ENCODE data around the gene MRPL36.

MRPL36 gene

DNA sequence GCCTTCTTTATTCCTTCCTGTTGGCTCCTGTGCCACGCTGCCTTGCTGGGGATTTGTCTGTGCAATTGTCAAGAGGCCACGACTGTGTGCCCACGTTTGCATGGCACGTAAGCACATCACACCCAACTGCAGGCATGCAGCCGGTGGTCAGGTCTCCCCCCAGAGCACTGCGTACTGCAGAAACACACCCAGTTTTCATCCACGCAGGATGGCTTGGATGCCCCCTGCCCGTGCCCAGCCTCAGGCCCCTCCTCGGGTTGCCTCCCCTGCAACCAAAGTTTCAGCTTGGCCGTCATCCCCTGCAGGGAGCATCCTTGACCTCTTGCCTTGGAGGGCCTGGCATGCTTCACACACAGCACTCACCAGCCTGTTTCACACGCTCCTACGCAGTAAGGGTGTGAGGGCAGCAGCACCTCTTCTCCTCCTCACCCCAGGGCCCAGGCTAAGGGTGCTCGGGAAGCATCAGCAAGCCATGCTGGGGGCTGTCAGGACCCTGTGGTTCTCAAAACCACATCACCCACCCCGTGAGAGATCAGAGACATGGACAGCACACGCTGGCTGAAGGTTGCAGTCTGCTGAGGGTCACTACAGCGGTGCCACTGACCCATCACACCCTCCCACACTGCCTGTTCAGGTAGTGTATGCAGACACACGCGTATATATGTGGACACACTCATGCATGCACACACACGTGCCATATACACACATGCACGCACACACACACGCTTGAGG is 3.1 kb downstream of the MRPL36 start:
- DNase-seq (ENCODE audit: low read depth in 2 of 2): no peak

DNA sequence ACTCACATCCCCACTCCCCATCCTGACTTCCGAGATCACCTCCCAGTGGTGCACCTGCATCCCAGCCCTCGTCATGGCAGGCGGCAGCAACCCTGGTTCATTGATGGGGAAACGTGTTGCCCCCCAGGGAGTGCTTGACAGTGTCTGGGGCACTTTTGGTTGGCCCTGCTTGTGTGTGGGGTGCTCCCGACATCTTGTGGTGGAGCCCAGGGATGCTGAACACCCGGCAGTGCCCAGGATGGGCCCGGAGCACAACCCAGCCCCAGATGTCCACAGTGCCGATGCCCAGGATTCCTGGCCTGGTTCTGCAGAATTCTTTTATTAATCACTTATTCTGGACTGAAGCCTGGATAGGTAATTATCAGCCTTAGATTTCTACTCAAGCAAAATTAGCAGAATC is 3.7 kb downstream of the MRPL36 start:
- no peak for DNase-seq (ENCODE audit: low read depth in 2 of 2)

DNA sequence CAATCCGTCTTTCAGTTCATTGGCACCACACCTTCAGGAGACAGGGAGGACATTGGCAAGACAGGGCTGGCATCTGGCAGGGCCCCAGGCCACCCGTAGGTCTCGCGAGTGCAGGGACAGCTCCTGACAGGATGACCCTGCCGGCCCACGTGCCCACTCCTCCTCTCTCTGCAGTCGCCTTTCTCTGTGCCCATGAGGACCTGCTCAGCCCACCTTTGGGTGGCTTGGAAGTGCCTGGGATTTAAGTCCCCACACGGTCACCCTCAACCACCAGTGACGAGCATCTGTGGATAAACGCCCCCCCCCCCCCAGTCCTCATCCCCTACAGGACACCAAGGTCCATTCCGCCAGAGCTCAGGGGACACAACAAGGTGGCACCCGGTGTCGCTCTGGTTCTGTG is 4.1 kb downstream of the MRPL36 start:
- no peak for DNase-seq (ENCODE audit: low read depth in 2 of 2)

DNA sequence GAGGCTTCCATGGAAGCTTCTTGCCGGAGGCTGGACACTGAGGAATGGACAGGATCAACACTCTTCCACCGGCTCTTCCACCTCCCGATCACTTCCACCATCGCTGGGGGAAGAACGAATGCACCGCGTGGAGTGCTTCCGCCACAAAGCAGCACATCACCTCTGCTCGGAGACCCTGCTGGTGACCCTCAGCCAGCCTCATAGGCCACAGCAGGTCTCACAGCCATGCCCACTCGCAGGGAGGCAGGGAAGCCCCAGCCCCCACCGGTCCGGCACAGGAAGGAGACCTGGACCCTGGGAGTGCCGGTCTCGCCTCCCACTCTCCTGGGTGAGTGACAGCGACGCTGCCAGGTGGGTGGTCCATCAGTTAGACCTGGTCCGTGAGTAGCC is 4.7 kb downstream of the MRPL36 start:
- no peak for DNase-seq (ENCODE audit: low read depth in 2 of 2)

DNA sequence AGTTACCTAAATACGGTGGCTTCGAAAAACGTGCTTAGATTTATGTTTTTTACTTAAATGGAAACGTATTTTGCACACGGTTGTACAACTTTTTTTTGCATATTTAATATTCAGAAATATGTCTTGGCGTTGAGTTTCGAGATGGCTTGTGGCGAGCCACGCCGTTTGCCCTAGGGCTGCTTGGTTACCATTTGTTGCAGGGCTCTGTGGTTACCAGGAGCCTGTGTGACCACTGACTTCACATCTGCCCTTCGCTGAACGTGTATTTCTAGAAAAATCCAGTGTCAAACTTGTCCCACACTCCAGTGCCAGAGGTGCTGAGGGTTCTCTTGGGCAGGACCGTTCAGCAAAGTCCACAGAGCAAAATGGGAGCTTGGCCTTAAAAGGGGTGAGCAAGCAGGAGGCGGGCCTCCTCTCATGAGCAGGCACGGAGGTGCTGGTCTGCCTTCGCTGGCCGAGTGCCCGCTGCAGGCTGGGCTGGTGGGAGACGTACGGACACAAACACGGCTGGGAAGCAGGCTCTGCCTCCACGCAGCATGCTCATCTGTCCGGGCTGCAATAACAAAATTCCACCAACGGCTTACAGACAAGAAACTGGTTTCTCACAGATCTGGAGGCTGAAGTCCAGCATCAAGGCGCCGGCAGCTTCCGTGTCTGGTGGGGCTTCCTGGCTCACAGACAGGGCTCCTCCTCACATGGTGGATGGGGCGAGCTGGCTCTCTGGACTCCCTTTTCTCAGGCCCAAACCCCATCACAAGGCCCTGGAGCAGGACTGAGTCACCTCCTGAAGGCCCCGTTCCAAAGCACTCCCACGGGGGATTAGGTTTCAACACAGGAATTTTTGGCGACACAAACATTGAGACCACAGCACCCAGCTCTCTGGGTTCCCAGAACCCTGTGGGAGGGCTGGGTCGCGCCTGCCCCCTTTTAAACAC is 5.4 kb downstream of the MRPL36 start:
- peak; percentile 47 to 55 for DNase-seq (ENCODE audit: low read depth in 2 of 2)

DNA sequence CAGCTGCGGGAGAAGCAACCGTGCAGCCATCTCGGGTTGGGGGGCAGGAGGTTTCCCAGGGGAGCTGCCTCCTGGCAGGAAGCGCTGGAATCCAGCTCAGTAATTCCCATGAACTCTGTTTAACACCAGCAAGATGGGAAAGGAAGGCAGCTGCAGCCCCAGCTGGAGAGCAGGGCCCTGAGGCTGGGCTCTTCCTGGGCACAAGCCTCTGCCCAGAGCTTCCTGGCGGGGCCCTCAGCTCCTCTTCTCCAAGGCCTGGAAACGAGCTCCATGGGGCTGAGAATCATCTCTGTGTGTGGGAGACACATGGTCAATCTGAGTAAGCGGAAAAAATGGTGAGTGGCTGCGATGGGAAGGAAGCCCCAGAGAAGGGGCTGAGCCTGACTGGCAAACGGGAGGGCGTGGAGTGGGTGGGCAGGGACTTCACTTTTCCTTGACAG is 6.3 kb downstream of the MRPL36 start:
- DNase-seq (ENCODE audit: low read depth in 2 of 2): no peak

DNA sequence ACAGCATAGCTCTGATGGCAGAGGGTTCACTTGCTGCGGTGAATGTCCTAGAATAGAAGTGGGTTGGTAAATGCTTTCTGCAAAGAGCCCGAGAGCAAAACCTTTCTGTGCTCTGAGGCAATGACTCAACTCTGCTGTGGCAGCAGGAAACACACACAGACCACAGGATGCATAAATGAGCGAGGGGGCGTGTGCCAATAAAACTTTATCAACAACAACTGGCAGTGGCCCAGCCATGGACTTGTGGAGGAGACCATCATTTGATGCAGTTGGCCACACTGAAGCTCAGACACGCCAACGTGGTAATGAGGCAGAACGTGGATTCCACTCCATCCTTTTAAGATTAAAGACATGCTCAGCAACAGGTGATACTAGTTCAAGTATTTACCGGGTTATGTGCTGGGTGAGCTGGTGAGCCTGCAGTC is 6.8 kb downstream of the MRPL36 start:
- peak; percentile 54 to 57 for DNase-seq (ENCODE audit: low read depth in 2 of 2)

DNA sequence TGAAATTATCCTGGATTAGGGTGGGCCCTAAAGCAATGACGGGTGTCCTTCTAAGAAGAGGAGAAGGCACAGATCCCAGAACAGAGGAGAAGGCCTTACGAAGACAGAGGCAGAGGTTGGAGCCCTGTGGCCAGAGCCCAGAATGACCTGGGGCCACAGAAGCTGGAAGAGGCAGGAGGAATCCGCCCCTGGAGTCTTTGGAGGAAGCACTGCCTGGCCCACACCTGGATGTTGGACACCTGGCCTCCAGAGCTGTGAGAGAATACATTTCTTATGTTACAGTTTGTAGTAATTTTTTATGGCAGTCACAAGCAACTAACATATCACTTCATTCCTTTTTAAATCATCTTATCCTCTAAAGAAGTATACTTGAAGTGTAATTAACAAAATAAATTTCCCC is 8.5 kb downstream of the MRPL36 start:
- DNase-seq (ENCODE audit: low read depth in 2 of 2): no peak

DNA sequence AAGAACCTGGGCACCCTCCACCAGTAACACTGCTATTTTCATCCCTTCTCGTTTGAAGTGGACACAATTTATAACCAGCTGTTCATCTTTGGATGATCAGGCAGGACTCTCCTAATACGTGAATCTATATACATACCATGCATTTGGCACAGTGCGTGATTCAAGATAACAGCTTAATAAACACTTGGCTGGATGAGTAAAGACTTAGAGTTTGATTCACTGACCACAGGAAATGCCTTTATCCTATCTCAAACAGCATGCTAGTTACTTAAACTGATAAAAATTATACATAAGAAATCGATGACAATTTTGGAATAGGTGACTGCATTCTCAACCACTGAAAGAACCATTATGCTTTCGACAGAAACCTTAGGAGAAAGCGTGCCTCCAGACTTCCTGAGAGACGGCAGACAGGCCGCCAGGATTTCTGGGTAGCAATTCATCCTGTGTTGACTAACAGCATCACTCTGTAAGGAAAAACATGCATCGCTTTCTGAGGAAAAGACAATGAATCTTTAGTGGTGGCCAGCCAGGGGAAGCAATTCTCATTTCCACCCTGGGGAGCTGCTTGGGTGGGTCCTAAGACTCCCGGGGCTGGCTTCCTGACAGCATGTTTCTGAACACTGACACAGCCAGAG is 9.7 kb downstream of the MRPL36 start:
- peak; percentile 64 to 66 for DNase-seq (ENCODE audit: low read depth in 2 of 2)

DNA sequence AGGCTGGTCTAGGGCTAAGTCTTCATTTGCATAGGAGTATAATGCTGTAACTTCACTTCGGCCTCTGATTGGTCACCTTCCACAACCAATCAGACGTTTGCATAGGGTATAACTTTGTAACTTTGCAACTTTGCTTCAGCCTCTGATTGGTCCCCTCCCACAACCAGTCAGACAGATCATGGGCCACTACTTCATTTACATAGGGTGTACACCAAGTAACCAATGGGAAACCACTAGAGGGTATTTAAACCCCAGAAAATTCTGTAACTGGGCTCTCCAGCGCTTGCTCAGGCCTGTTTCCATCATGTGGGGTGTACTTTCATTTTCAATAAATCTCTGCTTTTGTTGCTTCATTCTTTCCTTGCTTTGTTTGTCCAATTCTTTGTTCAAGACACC is 10.2 kb downstream of the MRPL36 start:
- peak; percentile 49 to 55 for DNase-seq (ENCODE audit: low read depth in 2 of 2)

DNA sequence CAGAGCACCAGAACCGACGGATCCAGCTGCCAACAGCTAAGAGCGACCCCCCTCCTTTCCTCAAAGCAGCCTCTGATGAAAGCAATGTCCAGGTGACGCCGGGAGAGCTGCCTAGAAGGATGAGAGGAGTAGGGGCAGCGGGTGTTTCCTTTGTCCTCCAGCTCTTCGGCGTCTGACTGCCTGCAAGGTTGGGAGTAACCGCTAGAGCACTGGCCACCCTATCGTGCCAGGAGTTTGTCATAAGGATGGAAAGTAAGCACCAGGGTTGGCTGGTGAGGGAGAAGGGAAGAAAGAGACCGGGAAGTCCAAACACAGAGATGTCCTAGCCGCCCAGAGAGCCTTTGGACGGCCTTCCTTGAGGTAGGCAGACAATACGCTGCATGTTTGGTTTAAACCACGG is 10.8 kb downstream of the MRPL36 start:
- DNase-seq (ENCODE audit: low read depth in 2 of 2): no peak

DNA sequence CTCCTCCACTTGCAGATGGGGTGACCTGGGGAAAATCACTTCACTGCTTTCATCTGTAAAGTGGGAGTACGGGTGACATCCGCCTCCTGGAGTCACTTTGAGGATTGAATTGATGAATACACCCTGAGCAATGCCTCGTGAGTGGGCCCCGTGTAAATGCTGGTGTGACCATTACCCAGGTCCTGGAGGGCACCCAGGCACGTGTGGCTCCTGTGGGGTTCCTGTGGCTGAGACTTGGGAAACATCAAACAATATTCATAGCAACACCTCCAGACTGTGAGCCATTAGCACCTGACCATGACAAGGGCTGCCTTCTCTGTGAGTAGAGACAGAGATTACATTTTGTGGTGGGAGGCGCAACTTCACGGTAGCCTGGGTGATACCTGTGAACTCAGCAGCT is 11.4 kb downstream of the MRPL36 start:
- no peak for DNase-seq (ENCODE audit: low read depth in 2 of 2)

DNA sequence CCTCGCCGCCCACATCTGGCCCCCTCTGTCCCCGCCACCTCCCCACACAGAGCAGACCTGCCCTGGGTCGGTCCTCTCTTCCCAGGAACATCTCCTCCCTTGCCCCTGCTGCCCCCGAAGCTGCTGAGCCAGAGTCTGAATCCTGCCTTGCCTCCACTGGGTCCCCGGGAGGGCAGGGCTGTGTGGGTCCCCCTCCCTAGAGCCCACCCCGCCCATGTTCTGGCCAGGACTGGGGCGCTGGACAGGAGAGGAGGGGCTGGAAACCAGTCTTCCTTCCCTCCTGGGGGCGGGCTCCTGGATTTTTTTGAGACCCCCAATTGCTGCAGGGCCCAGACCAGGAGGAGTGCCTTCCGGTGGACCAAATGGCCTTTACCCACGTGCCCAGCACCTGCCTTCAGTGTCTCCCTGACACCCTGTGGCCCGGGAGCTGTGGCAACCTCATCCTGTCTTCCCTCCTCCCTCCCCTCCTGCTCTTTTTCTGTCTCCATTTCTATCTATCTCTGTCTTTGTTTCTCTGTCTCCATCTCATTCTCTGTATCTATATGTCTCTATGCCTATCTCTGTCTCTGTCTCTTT is 12.1 kb downstream of the MRPL36 start:
- DNase-seq (ENCODE audit: low read depth in 2 of 2): no peak

DNA sequence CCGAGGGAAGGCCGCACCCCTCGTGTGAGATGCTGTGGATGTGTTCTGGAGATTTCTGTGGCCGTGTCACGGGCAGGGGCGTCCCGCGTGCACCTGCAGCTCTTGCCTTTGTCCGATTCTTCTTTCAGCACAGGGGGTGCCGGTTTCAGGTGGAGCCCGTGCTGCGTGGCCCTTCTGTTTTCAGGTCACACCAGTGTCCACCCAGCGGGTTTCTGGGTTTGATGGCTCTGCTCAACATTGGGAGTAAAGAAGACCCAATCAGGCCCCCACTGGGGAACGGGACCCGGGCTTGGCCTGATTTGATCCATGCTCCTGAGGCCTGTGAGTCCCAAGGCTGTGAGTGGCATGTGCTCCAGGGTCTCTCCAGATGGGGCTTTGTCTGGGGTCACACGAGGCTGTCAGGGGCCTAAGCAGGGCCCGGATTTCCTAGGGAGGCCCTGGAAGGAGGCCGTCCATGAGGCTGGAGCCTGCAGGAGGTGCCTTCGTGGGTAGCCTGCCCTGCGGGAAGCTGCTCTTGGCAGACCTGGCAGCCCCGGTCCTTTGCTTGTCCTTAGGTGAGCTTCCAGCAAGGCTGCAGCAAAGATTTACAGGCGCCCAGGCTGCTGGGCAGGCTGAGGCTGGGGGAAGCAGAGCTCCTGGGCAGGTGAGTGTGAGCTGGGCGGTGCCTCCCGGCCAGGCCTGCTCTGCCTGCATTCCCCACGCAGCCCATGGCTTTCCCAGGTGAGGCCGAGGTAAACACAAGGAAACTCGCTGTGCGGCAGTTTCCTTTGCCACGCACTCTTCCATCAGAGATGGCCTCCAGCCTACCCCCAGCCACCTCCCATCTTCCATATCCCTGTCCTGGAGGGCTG is 12.8 kb downstream of the MRPL36 start:
- no peak for DNase-seq (ENCODE audit: low read depth in 2 of 2)

DNA sequence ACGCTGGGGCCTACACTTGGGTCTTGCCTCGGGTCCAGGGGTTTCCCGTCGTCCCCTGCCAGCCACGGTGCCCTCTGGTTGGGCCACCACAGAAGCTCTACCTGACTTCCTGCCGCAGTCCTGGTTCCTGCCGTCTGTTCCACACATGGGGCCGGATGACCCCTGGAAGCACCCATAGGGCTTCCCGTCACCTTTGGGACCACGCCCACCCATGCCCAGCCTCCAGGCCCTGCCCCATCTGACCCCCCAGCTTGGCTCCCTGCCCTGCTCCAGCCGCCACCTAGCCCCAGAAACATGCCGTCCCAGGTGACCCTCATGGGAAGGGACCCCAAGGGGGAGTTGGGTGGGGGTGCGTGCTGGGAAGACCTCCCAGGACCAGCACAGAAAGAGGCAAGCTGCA is 13.7 kb downstream of the MRPL36 start:
- DNase-seq (ENCODE audit: low read depth in 2 of 2): no peak

DNA sequence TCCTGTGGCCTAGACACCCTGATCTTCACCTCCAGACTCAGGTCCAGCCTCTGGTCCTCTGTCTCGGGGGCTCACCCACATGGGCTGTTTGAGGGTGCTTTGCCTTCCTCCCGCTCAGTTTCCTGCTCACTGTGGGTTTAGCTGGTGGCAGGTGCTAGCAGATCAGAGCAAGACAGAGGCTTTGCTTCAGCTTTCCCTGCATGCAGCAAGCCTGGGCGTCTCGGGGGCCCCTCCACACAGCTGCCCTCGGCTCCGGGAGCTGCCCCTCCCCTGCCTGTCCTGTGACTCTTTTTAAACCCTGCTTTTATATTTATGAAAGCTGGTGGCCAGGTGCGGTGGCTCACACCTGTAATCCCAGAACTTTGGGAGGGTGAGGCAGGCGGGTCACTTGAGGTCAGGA is 14.6 kb downstream of the MRPL36 start:
- DNase-seq (ENCODE audit: low read depth in 2 of 2): no peak

DNA sequence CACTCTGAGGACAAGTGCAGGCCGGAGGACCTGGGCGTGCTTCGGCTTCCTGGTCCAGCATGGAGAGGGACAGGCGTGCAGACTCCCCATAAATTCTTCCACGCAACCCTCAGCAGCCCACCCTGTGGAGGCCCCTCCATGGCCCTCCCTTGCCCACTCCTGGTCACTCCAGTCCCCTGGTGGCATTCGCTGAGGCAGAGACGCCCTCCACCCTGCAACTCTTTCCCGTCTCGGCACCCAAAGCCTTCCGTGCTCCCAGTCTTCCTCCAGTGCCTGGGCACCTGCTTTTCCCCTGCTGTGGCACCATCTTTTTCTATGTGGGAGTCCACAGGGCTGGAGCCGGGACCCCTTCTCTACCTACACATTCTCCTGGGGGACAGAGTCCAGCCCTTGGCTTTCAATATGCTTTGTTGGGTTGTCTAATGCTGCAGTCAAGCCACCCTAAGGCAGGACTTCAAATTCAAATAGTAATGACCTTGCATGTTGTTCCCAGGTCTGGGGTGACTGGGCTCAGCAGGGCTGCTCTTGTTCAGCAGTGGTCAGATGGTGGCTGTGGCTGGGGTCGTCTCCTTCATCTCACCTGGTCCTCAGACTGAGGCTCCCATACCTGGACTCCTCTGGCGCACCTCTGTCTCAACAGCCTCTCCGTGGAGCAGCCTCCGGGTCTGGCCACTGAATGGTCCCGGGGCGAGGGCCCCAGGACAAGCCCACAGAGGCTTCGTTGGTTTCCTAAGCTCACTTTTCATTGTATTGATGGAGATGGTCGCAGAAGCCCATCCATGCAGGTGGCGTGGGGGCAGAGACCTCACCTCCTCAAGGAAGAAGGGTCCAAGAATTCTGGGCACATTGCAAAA is 15.2 kb downstream of the MRPL36 start:
- no peak for DNase-seq (ENCODE audit: low read depth in 2 of 2)

DNA sequence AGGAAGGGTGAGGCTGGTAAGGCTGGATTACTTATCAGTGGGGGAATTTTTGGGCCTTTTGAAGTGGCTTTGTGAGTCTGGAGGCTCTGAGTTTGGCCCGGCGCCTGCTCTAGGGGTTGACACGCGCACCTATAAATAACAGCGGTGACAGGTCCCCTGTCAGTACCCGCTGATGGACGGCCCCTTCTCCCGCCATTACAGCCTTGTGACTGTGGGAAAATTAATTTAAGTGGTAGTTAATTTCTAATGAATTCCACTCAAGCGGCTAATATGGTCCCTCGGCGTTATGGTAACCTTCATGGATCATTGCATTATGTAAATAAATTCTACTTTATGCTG is 16.5 kb downstream of the MRPL36 start:
- DNase-seq (ENCODE audit: low read depth in 2 of 2): no peak

DNA sequence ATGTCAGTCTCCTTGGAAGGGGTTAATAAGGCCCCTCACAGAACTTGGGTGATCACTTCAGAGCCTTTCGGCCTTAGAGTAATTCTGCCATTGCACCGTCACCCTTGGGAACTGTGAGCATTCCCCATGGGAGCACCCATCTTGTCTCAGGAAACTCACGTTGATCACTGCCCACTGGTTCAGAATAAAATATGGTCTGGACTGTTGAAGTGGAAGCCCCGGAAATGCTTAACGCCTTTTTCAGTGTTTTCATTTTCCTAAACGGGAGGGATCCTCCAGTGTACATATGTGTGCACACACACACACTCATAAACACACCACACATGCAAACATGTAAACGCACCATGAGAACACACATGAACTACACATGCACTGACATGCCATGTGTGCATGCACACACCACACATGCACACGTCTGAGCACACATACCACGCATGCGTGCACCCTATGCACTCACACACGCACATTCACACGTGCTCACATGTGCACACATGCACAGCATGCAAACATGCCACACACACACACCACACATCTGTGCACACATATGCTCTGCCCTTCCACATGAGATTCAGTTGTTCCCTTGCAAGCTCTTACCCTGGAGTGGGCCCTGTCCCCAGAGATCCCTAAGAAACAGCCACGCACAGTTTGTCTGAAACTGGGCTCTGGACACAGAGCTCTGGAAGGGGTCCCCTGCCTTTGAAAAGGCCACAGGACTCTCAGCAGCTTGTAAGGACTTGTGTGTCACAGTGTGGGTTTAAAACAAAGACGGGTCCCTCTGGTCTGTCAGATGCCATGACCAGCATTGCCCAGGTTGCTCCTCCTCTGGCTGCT is 17.0 kb downstream of the MRPL36 start:
- DNase-seq (ENCODE audit: low read depth in 2 of 2): no peak

All from fibroblast of skin of left quadriceps (primary cell).